ENCODE measurements around the gene FBXW5.

The FBXW5 gene

DNA sequence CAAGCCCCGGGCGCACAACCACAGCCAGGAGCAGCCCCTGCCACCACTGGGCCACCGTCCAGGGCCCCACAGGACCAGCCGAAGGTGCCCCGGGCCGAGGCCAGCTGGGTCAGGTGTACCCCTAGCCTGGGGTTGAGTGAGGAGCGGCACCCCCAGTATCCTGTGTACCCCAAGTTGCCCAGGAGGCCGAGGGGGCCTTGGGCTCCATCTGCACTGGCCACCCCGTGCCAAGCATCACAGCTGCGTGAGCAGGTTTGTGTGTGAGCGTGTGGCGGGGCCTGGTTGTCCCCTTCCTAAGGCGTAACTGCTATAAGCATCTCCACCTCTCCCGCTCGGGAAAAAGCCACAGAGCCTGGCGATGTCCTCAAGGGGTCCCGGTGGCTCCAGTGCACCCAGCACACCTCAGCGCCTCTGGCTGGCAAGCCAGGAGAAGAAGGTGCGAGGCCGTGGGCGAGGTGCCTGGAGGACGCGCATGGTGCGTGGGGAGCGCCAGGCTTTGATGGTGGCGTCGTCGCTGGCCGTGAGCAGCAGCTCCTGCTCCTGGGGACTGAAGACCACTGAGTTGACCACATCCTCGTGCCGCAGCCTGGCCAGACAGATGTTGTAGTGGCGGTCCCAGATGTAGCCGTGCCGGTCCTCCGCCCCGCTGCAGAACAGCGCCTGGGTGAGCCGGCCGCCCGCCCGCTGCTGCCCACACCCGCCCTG lies 3.9 kb downstream of the FBXW5 start:
- in situ Hi-C loops (cut with MboI; ENCODE audit: low pct_unique_long_range_greater_than_20kb, low sequenced_read_pairs): no loop called here
- no peak for DNase-seq

DNA sequence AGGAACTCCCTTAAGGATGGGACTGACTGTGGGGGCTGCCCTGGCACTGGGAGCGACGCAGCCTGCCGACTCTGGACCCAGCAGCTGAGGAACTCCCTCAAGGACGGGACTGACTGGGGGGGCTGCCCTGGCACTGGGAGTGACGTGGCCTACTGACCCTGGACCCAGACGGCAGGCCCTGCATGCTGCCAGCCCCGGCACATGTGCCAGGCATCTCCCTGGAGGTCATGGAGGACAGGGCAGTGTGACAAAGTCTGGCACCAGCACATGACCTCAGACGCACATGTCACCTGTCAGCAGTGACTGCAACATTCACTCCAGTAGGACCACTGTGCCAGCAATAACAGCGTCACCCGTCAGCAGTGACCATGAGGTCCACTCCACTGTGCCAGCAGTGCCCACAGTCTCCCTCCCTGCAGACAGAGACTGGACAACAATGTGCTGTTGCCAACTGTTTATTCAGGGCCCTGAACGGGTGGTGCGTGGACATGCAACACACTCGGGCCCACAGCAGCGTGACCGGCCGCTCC lies 4.5 kb downstream of the FBXW5 start:
- in situ Hi-C loops (cut with MboI; ENCODE audit: low pct_unique_long_range_greater_than_20kb, low sequenced_read_pairs): no loop called here

DNA sequence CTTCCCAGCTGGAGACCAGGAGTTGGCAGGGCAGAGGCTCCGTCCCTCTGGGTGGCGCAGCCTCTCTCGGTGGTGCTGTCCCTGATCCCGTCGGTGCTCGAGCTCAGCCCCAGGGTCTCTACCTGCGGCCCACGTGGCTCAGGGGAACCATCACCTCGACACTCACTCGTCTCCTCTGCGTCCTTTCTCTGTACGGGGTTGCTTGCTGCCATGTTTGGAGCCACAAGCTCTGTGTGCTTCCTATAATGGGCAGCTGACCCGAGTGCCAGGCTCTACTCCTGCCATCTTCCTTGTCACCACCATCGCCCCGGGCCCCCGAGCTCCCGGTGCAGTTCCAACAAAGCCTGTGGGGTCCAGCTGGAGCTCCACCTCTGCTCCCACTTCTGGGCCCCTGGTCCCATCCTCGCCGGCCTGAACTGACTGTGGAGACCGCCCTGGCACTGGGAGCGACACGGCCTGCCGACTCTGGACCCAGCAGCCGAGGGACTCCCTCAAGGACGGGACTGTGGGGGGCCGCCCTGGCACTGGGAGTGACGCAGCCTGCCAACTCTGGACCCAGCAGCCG lies 5.0 kb downstream of the FBXW5 start:
- no peak for DNase-seq
- in situ Hi-C loops (cut with MboI; ENCODE audit: low pct_unique_long_range_greater_than_20kb, low sequenced_read_pairs): no loop called here

More for the DNA sequence above, 4.5 kb downstream of the FBXW5 start:
- no peak for DNase-seq

DNA sequence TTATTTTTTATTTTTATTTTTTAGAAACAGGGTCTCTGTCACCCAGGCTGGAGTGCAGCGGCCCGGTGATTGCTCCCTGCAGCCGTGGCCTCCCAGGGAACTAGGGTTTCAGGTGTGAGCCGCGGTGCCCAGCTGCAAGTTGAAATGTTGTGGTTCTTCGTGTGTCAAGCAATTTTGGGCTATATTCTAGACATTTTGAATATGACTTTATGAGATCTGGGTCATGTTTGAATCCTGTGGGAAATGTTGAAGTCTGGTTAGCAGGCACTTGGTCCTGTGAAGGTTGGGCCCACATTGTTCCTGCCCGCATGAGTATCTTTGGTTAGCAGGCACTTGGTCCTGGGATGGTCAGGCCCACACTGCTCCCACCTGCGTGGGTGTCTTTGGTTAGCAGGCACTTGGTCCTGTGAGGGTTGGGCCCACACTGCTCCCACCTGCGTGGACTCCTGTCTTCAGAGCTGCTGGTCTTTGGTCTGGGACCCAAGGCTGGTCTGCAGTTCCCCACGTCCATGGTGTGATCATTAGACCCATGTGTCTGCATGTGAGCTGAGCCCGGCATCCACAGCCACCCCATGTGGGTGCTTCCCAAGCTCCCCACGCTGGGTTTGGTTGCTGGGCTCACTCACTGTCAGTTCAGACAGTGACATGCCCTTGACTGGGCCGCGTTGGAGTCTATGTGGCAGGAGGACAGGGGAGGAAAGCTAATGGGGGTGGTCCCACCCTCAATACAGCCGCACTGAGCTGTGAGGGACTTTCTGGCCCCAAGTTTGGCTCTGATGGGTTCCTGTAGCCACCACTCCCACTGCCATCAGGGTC lies 7.1 kb downstream of the FBXW5 start:
- no peak for DNase-seq
- in situ Hi-C loops (cut with MboI; ENCODE audit: low pct_unique_long_range_greater_than_20kb, low sequenced_read_pairs): no loop called here

DNA sequence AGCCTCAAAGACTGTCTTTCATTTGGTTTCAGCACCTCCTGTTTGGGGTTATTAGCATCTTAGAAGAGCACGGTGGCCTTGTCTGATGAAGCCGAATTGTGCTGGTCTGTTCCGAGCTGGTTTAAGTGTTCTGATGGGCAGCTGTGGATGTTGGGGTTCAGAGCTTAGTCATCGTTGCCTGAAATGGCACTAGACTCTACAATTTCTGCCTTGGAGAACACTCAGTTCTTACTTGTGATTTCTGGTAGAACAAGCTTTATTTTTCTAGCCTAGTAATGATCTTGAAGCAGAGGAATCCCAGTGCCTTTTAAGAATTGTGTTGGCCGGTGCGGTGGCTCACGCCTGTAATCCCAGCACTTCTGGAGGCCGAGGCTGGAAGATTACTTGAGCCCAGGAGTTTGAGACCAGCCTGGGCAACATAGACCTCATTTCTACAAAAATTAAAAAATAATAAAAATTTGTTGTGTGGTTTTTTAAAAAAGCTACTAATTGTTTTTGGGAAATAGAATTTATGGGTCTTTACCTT lies 7.8 kb downstream of the FBXW5 start:
- DNase-seq: no peak
- in situ Hi-C loops (cut with MboI; ENCODE audit: low pct_unique_long_range_greater_than_20kb, low sequenced_read_pairs): no loop called here

DNA sequence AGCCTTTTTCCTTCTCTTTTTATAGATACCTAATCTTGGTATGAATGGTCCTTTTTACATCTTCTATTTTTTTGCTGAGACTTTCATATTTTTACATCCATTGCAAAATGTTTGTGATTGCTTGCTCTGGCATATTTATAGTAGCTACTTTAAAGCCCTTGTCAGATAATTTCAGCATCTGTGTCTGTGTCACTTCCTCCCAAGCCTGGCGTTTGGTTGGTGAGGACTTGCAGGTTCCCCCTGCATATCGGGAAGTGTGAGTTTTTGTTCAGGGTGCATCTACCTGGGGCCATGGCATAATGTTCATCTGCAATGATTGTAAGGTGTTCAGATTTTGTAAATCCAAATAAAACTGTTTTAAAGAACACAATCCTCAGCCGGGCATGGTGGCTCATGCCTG lies 8.9 kb downstream of the FBXW5 start:
- in situ Hi-C loops (cut with MboI; ENCODE audit: low pct_unique_long_range_greater_than_20kb, low sequenced_read_pairs): no loop called here
- DNase-seq: no peak

DNA sequence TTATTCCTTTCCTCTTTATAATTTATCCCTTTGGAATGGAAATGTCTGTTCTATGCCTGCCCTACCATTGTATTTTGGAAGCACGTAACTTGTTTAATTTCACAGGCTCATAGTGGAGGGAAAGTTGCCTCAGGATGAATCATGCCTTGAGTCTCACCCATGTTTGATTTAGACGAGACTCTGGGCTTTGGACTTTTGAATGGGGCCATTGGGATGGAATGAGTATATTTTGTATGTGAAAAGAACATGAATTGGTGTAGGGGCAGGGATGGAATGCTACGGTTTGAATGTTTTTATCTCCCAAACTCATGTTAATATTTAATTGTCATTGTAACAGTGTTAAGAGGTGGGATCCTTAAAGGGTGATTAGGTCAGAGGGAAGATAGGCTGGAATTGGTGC lies 10.3 kb downstream of the FBXW5 start:
- DNase-seq: no peak
- in situ Hi-C loops (cut with MboI; ENCODE audit: low pct_unique_long_range_greater_than_20kb, low sequenced_read_pairs): no loop called here

DNA sequence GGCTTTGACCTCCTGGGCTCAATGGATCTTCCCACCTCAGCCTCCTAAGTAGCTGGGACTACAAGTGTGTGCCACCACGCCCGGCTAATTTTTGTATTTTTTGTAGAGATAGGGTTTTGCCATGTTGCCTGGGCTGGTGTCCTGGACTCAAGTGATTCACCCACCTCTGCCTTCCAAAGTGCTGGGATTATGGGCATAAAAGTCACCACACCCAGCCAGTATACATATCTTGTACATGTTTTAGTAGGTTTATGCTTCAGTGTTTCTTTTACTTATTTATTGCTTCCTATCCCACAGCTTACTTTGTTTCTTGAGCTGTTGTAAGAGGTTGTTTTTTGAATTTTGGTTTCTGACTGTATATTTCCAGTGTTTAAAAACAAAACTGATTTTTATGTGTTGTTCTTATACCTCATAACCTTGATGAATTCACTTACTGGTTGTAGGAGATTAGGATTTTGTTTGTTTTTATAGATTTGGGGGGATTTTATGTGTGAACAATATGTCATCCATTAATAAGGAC lies 12.9 kb downstream of the FBXW5 start:
- in situ Hi-C loops (cut with MboI; ENCODE audit: low pct_unique_long_range_greater_than_20kb, low sequenced_read_pairs): no loop called here

DNA sequence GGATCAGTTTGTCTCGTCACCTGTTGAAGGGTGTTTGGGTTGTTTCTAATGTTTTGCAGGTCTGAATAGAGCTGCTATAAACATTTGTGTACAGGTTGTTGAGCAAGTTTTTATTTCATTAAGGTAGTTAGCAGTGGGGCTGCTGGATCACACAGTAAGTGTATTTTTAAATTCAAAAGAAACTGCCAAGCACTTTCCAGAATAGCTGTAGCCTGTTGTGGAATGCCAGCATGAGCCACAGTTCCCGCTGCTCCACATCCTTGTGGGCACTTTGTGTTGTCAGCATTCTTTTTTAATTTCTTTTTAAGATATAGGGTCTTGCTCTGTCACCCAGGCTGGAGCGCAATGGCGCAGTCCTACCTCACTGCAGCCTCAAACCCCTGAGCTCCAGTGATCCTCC lies 14.5 kb downstream of the FBXW5 start:
- in situ Hi-C loops (cut with MboI; ENCODE audit: low pct_unique_long_range_greater_than_20kb, low sequenced_read_pairs): no loop called here

More for the DNA sequence above, 12.9 kb downstream of the FBXW5 start:
- DNase-seq: no peak

DNA sequence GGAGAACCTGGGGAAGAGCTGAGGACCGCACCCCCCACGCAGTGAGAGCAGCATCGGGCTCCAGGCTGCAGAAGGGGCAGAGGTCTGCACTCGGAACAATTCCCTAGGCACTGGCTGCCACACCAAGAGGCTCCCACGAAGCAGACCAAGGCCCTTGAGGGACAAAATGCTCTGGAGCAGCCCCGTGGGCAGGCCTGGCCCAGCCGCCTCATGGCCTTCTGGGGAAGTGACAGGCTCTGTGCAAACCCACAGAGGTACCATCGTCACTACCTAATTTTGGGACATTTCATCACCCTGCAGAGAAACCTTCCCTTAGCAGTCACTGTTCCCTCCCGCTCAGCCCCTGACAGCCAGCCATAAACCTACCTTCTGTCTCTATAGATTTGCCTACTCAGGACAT lies 15.9 kb downstream of the FBXW5 start:
- in situ Hi-C loops (cut with MboI; ENCODE audit: low pct_unique_long_range_greater_than_20kb, low sequenced_read_pairs): no loop called here

More for the DNA sequence above, 14.5 kb downstream of the FBXW5 start:
- DNase-seq: no peak

DNA sequence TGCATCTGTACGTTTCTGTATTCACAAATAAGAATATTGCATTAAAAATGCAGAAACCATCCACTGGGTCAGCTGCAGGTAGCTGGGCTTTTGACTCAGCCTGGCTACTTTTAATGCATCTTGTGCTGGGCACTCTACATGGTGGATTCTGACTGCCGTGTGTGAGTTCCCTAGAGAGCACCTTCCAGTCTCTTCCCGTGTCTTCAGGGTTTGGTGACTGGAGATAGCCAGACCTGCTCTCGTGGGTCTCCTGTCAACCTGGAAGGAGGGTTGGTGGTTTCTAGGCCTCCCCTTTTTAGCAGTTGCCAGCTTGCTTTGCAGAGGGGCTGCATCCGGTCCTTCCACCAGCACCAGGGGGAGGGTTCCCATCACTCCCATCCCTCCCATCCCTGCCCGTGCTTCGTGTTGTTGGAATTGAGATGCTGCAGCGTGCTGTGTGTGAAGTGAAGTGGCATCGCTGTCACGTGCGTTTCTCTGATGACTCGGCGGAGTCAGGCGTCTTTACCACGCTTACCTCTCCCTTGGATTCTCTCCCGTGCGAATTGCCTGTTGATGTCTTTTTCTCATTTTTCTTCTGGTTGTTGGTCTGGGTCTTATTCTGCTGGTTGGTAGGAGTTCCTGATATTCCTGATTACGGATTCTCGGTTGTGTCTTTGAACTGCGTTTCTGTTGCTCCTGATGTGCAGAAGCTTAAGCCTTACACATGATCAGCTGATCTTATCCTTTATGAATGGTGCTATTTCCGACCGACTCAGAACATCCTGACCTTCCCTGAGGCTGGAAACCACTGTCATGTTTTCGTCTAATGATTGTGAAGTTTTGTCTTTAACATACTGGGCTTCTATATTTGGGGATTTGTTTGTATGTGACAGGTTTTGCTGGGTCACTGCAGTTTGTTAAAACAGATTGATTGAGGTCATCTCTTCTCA lies 16.9 kb downstream of the FBXW5 start:
- DNase-seq: no peak
- in situ Hi-C loops (cut with MboI; ENCODE audit: low pct_unique_long_range_greater_than_20kb, low sequenced_read_pairs): no loop called here

More for the DNA sequence above, 15.9 kb downstream of the FBXW5 start:
- no peak for DNase-seq

DNA sequence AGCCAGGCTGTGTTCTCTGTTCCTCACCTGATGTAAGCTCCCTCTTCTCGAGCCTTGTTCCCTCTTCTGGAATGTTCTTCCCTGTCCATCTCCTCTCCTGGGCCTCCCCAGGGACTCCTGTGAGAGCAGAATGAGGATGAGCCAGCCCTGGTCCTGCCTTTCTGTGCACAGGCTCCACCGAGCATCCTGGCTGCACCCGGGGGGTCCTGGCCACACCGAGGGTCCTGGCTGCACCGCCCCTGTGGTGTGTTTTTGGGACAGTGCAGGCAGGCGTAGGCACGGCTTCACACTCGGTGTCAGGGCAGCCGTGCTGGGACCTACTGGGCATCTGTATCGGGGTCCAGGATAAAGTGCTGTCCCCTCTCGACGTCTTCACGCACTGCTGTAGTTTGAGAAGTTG lies 17.8 kb downstream of the FBXW5 start:
- no peak for DNase-seq
- in situ Hi-C loops (cut with MboI; ENCODE audit: low pct_unique_long_range_greater_than_20kb, low sequenced_read_pairs): no loop called here

DNA sequence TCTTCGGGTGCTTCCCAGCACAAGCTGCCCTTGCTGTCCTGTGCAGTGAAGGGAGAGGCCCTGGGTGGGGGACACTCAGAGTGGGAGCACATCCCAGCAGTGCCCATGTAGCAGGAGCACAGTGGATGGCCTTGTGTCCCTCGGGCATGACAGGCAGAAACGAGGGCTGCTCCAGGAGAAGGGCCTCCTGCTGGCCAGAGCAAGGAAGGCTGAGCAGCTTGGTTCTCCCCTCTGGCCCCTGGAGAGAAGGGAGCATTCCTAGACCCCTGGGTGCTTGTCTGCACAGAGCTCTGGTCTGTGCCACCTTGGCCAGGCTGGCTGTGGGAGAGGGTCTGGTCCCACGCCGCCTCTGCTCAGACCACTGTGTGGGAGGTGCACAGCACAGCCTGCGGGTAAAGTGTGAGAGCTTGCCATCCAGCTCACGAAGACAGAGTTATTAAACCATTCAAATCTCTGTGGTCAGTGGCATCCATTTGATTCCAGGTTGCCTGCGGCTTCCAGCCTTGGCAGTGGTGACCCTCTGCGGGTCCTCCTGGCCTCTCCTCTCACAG lies 18.3 kb downstream of the FBXW5 start:
- DNase-seq: no peak
- in situ Hi-C loops (cut with MboI; ENCODE audit: low pct_unique_long_range_greater_than_20kb, low sequenced_read_pairs): no loop called here

DNA sequence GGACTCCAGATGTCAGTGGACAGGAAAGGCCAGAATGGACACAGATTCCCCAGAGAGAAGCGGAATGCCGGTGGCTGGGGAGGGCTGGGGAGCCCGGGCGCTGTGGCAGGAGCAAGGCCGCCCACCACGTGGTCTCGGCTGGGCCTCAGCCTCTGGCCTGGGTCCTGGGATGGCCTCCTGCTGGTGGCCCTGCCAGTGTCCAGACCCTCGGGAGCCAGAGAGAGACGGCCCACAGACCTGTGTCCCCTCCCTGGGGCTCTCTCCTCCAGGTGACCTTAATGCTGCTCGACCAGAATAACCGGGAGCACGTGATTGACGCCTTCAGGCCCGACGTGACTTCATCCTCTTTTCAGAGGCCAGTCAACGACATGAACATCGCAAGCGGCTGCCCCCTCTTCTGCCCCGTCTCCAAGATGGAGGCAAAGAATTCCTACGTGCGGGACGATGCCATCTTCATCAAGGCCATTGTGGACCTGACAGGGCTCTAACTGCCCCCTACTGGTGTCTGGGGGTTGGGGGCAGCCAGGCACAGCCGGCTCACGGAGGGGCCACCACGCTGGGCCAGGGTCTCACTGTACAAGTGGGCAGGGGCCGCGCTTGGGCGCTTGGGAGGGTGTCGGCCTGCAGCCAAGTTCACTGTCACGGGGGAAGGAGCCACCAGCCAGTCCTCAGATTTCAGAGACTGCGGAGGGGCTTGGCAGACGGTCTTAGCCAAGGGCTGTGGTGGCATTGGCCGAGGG lies 19.0 kb downstream of the FBXW5 start:
- in situ Hi-C loops (cut with MboI; ENCODE audit: low pct_unique_long_range_greater_than_20kb, low sequenced_read_pairs): no loop called here
- no peak for DNase-seq

DNA sequence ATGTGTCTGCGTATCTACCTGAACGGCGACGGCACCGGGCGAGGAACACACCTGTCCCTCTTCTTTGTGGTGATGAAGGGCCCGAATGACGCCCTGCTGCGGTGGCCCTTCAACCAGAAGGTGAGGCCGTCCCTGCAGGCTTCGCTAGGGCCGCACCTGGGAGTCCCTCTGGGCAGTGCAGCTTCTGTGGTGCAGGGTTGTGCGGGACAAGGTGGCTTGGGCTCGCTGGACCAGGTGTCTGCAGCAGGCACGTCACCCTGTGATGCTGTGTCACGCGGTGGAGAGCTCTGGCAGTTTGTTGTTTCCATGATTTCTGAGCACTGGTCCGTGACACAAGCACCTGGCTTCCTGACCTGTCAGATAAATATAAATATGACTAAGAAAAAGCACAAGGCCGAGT lies 20.7 kb downstream of the FBXW5 start:
- in situ Hi-C loops (cut with MboI; ENCODE audit: low pct_unique_long_range_greater_than_20kb, low sequenced_read_pairs): no loop called here
- no peak for DNase-seq

DNA sequence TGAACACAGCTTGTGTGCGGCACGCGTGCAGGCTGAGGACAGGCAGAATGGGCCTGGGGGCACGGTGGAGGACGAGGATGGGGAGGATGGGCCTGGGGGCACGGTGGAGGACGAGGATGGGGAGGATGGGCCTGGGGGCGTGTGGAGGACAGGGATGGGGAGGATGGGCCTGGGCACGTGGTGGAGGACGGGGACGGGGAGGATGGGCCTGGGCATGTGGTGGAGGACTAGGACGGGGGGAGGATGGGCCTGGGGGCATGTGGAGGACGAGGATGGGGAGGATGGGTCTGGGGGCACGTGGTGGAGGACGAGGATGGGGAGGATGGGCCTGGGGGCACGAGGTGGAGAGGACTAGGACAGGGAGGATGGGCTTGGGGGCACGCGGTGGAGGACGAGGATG lies 22.0 kb downstream of the FBXW5 start:
- in situ Hi-C loops (cut with MboI; ENCODE audit: low pct_unique_long_range_greater_than_20kb, low sequenced_read_pairs): no loop called here
- no peak for DNase-seq

DNA sequence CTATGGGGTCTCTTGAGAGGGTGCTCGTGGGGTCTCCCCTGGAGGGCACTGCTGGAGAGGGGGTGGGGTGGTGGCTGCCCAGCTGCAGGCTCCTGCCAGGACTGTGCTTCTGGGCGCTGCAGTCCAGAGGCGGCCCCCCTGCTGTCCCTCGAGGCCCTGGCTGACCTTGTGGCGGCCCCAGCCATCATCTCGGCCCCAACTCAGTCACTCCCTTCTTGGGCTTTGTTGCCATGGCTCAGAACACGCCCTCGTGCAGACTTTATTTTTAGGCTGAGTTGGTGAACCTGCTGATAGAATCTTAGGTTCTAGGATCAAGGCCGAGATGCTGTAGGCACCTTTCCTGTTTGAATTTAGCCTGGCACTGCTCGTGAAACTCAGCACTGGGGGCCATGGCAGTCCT lies 22.8 kb downstream of the FBXW5 start:
- no peak for DNase-seq
- in situ Hi-C loops (cut with MboI; ENCODE audit: low pct_unique_long_range_greater_than_20kb, low sequenced_read_pairs): no loop called here

DNA sequence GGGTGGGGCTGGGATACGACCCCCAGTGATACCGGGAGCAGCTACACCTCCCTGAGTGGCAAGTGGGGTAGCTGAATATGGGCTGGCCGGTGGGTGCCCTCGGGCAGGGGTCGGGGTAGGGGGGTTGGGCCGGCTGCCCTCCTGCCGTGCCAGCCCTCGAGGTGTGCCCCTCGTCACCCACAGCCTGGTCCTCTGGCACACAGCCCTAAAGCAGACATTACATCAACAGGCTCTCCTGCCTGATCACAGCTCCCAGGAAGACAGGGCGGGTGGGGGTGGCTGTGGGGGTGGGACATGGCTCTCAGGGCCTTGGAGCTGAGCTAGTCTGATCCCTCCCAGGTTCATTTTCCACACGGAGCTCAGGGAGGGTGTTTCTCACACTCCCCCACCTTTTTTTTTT lies 23.2 kb downstream of the FBXW5 start:
- in situ Hi-C loops (cut with MboI; ENCODE audit: low pct_unique_long_range_greater_than_20kb, low sequenced_read_pairs): no loop called here
- DNase-seq: no peak

All from KBM-7 (cell line).